ENCODE results near the gene ACTR1B.
A peak's percentile ranks its signal among the peaks of the same experiment; 100 is the strongest.
"Not testable (repeated sequence)": the region's sequence is repeated elsewhere in the genome, so short reads cannot be mapped to it uniquely, and the experiment has no call there.

The ACTR1B gene

GRCh38 chr2:97688062-97688827 lies 24.4 kb upstream of the ACTR1B start:
- DNase-seq, result no peak

- not testable (repeated sequence) for DNase-seq
These were observed 23.4 kb upstream of the ACTR1B start for GRCh38 chr2:97687235-97687634.

- DNase-seq, result no peak
These were observed 14.5 kb upstream of the ACTR1B start for GRCh38 chr2:97678298-97678697.

- DNase-seq, result no peak
These were observed 13.6 kb upstream of the ACTR1B start for GRCh38 chr2:97677480-97677879.

- no peak for DNase-seq
These were observed 12.8 kb upstream of the ACTR1B start for GRCh38 chr2:97676620-97677019.

- no peak for DNase-seq
These were observed 11.7 kb upstream of the ACTR1B start for GRCh38 chr2:97675430-97676113.

GRCh38 chr2:97673915-97674283 lies 10.1 kb upstream of the ACTR1B start:
- peak; percentile 73 for DNase-seq

- DNase-seq, result no peak
These were observed 9.5 kb upstream of the ACTR1B start for GRCh38 chr2:97673182-97673914.

GRCh38 chr2:97672606-97673140 lies 8.8 kb upstream of the ACTR1B start:
- DNase-seq, result not testable (repeated sequence)

- no peak for DNase-seq
These were observed 7.7 kb upstream of the ACTR1B start for GRCh38 chr2:97671526-97671925.

GRCh38 chr2:97670471-97670870 lies 6.6 kb upstream of the ACTR1B start:
- no peak for DNase-seq

GRCh38 chr2:97669448-97669847 lies 5.6 kb upstream of the ACTR1B start, which contains the start of gene C2orf92:
C2orf92 (plus strand) TSS chr2:97669713; CDS start chr2:97669789, 76 bp downstream.
- DNase-seq, result no peak

- no peak for DNase-seq
These were observed 759 bp upstream of the ACTR1B start for GRCh38 chr2:97664636-97664970.

GRCh38 chr2:97663626-97663961 lies 250 bp downstream of the ACTR1B start:
- no peak for DNase-seq

GRCh38 chr2:97662895-97663625 lies 784 bp downstream of the ACTR1B start:
- DNase-seq, result peak; percentile 86

- DNase-seq, result no peak
These were observed 1.4 kb downstream of the ACTR1B start for GRCh38 chr2:97662386-97662894.

- DNase-seq, result no peak
These were observed 1.9 kb downstream of the ACTR1B start for GRCh38 chr2:97661927-97662326.

- no peak for DNase-seq
These were observed 3.0 kb downstream of the ACTR1B start for GRCh38 chr2:97660775-97661389.

GRCh38 chr2:97660044-97660774 lies 3.6 kb downstream of the ACTR1B start:
- DNase-seq, result no peak

- DNase-seq, result no peak
These were observed 4.4 kb downstream of the ACTR1B start for GRCh38 chr2:97659256-97660043.

- no peak for DNase-seq
These were observed 5.1 kb downstream of the ACTR1B start for GRCh38 chr2:97658691-97659157.
